Sigmoid colon (tissue), 7 donors: ENCODE results near the gene BCAS3. TPM values are rescaled to one million over a fixed set of nuclear protein-coding genes. Genes with fewer than 3 reads are reported as not detected.

Experiments
- DNase-seq: peaks from one replicate; pipeline ENCODE4 v3.0.0-alpha.2; 2019
- H3K27ac ChIP-seq, 4 donors: fragments of 200-600 bp; sonication (generic); one replicate each; pipeline ENCODE4 v1.5.1; 2016 to 2019; ENCODE audit warnings: mild to moderate bottlenecking in 1 of 4
- H3K27me3 ChIP-seq, 3 donors: fragments of 200-600 bp; sonication (generic); one replicate each; pipeline ENCODE4 v1.5.1; 2019; ENCODE audit warnings: mild to moderate bottlenecking in 1 of 3
- H3K36me3 ChIP-seq, 4 donors: fragments of 200-600 bp; sonication (generic); one replicate each; pipeline ENCODE4 v1.5.1; 2016 to 2019
- H3K4me1 ChIP-seq, 4 donors: fragments of 200-600 bp; sonication (generic); one replicate each; pipeline ENCODE4 v1.5.1; 2017 to 2019
- H3K4me3 ChIP-seq, 4 donors: fragments of 200-600 bp; sonication (generic); one replicate each; pipeline ENCODE4 v1.5.1; 2017 to 2019; ENCODE audit warnings: mild to moderate bottlenecking in 2 of 4, moderate library complexity in 1 of 4
- H3K9me3 ChIP-seq, 4 donors: fragments of 200-600 bp in 3 of 4; sonication (generic) in 3 of 4; one replicate each; pipeline versions ENCODE4 v1.5.1 to v1.6.1; 2013 to 2019
- CTCF ChIP-seq, 4 experiments: fragments of 450-650 bp in 3 of 4; fragments of 200-600 bp in 1 of 4; IDR thresholded peaks; one replicate each; pipeline ENCODE4 v1.5.1; 2016 to 2019; ENCODE audit warnings: antibody characterized with exemption in 4 of 4, mild to moderate bottlenecking in 3 of 4, moderate library complexity in 2 of 4
- EP300 ChIP-seq, 4 donors: sonication (generic); formaldehyde crosslinking; IDR thresholded peaks; one replicate each; pipeline ENCODE4 v1.6.1; 2017; ENCODE audit warnings: antibody characterized with exemption in 4 of 4
- POLR2A ChIP-seq, 2 donors: fragments of 450-650 bp; IDR thresholded peaks; one replicate each; pipeline ENCODE4 v1.6.1; 2016; ENCODE audit warnings: antibody characterized with exemption in 2 of 2, mild to moderate bottlenecking in 2 of 2, moderate library complexity in 2 of 2
- POLR2AphosphoS5 ChIP-seq, 4 donors: sonication (generic); formaldehyde crosslinking; IDR thresholded peaks; one replicate each; pipeline ENCODE4 v1.6.1; 2017; ENCODE audit warnings: antibody characterized with exemption in 4 of 4
- WGBS, 2 donors: extraction: QIAGEN DNeasy Blood & Tissue Kit; methylation state at CpG; one replicate each; pipeline ENCODE4 v1.1.7; 2013; 5-methylcytosine and 5-hydroxymethylcytosine counted together
- intact Hi-C: fragments of 100-400 bp; cut with DNase I; formaldehyde crosslinking; loops from one replicate; pipeline ENCODE4 v1.15.1; 2023
- polyA plus RNA-seq, 3 donors: library from polyadenylated mRNA; stranded (reverse); fragments of 200-250 nt; gene quantifications; one replicate each; pipeline ENCODE4 v1.2.3, GENCODE V29; 2013
- total RNA-seq, 4 donors: library from RNA; depleted of rRNA; stranded (reverse); fragments of >200 nt; gene quantifications; one replicate each; pipeline ENCODE4 v1.1.0, GENCODE V29; 2016
- donor health status: healthy with polysubstance abuse.
- donor health status: Bipolar disorder and iron deficiency.
- donor health status: healthy.

The BCAS3 gene
- total and polyA plus RNA-seq, 7 donors, result 6.3 to 38.5 (median 28.5) TPM

- WGBS, 2 donors, result 85 to 89% methylated on average over 11 of the region's 11 CpGs
- no peak for DNase-seq
- Histone ChIP-seq H3K27ac (no peak overlapping the region), H3K36me3 (no peaks in the 10 kb centered on the region), H3K4me3 (no peak overlapping the region), H3K27me3 (no peaks in the 10 kb centered on the region), H3K9me3 (no peaks in the 10 kb centered on the region), H3K4me1 (no peaks in the 10 kb centered on the region)
- intact Hi-C loops, result no loop called here
- TF ChIP-seq CTCF (IDR thresholded peaks at IDR 0.05) (no peak), POLR2A (IDR thresholded peaks at IDR 0.05) (no peak), POLR2AphosphoS5 (IDR thresholded peaks at IDR 0.05) (no peak), EP300 (IDR thresholded peaks at IDR 0.05) (no peak)
Observed at GRCh38 chr17:61126473-61127249, 449.0 kb downstream of the BCAS3 start.

DNA sequence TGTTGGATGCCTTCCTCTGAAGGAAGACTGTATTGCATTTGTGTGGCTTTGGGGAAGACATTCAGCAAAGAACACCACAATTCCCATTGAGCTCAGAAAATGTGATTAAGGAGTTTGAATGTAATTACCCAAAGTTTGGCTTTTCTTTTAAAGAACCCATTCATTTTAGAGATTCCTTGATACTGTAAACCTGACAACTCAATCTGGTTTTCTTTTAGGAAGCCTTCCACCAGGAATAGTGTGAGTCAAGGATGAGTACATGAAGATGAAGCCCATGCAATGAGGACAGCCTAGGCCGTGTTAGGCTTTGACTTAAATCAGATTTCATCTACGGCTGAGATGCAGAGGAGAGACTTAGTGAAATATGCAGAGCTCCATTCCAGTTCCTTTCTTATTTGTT, 450.3 kb downstream of the BCAS3 start:
- TF ChIP-seq CTCF (IDR thresholded peaks at IDR 0.05) (no peak), POLR2AphosphoS5 (IDR thresholded peaks at IDR 0.05) (no peak), POLR2A (IDR thresholded peaks at IDR 0.05) (no peak), EP300 (IDR thresholded peaks at IDR 0.05) (no peak)
- no peak overlapping the region for H3K27ac ChIP-seq
- no peaks in the 10 kb centered on the region for H3K9me3 ChIP-seq
- no peak overlapping the region for H3K4me3 ChIP-seq
- intact Hi-C loops, result no loop called here
- 88 to 93% methylated on average over 2 of the region's 2 CpGs for WGBS, 2 donors
- no peaks in the 10 kb centered on the region for H3K36me3 ChIP-seq
- H3K27me3 ChIP-seq, result no peaks in the 10 kb centered on the region
- no peaks in the 10 kb centered on the region for H3K4me1 ChIP-seq
- no peak for DNase-seq

DNA sequence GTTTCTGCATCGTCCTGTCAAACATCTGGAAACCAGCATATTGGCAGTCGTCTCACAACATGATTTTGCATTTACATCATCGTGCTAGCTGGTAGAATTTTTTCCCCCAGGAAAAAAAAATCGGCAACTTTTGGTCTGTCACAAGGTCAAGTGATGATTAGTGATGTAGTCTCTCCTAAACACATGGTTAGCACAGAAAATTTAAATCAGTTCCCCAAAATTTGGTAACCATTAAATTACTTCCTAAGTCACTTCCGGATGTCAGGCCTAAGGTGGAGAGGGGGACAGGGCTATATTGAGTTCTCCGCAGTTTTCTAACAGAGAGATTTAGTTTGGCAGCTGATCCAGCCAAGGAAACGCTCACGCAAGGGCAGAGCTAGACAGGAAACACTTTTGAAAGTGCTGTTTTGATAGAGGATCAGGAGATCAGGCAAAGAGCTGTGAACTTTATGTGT, 451.0 kb downstream of the BCAS3 start:
- no peaks in the 10 kb centered on the region for H3K27me3 ChIP-seq
- 57 to 73% methylated on average over 8 of the region's 8 CpGs for WGBS, 2 donors
- no peaks in the 10 kb centered on the region for H3K4me1 ChIP-seq
- no peak overlapping the region for H3K27ac ChIP-seq
- TF ChIP-seq POLR2A (IDR thresholded peaks at IDR 0.05) (no peak), EP300 (IDR thresholded peaks at IDR 0.05) (no peak), CTCF (IDR thresholded peaks at IDR 0.05) (no peak), POLR2AphosphoS5 (IDR thresholded peaks at IDR 0.05) (no peak)
- intact Hi-C loops, result no loop called here
- no peaks in the 10 kb centered on the region for H3K9me3 ChIP-seq
- no peak for DNase-seq
- H3K36me3 ChIP-seq, result no peaks in the 10 kb centered on the region
- H3K4me3 ChIP-seq, result no peak overlapping the region

GRCh38 chr17:61129267-61130254, 451.9 kb downstream of the BCAS3 start:
- no peak overlapping the region for H3K27ac ChIP-seq
- DNase-seq, result no peak
- intact Hi-C loops, result no loop called here
- no peak for TF ChIP-seq POLR2AphosphoS5 (IDR thresholded peaks at IDR 0.05)
- TF ChIP-seq CTCF (IDR thresholded peaks at IDR 0.05), result no peak
- no peak overlapping the region for H3K4me3 ChIP-seq
- H3K4me1 ChIP-seq, result no peaks in the 10 kb centered on the region
- H3K36me3 ChIP-seq, result no peaks in the 10 kb centered on the region
- no peaks in the 10 kb centered on the region for H3K9me3 ChIP-seq
- no peaks in the 10 kb centered on the region for H3K27me3 ChIP-seq
- 31 to 63% methylated on average over 7 of the region's 7 CpGs for WGBS, 2 donors
